Vagina (tissue), 2 donors: Measurements from ENCODE around the gene CCDC8.

Experiments used
- CTCF ChIP-seq, 3 experiments: fragments of 450-650 bp in 2 of 3; fragments of 200-600 bp in 1 of 3; sonication (generic) in 1 of 3; IDR thresholded peaks; one replicate each; pipeline ENCODE4 v1.5.1; 2017 to 2019; ENCODE audit warnings: antibody characterized with exemption in 3 of 3, mild to moderate bottlenecking in 2 of 3, moderate library complexity in 2 of 3
- POLR2A ChIP-seq, 2 donors: fragments of 450-650 bp; IDR thresholded peaks; one replicate each; pipeline ENCODE4 v1.6.1; 2017; ENCODE audit warnings: antibody characterized with exemption in 2 of 2, mild to moderate bottlenecking in 2 of 2, moderate library complexity in 2 of 2

GRCh38 chr19:46447006-46447405 lies 33.6 kb upstream of the CCDC8 start:
- TF ChIP-seq POLR2A (IDR thresholded peaks at IDR 0.05) (no peak), CTCF (IDR thresholded peaks at IDR 0.05) (no peak)
